H1 (cell line): ENCODE results near the gene MAPK13. TPM values are rescaled to one million over a fixed set of nuclear protein-coding genes. Genes with fewer than 3 reads are reported as not detected.

ENCODE experiments used
- CTCF ChIA-PET: fragments of 300-600 bp; sonication (Branson Sonifier 250); formaldehyde crosslinking; loops from one replicate; lab custom pipeline; 2021; ENCODE audit not compliant: partially characterized antibody; lab: Charles Lee
- POLR2A ChIA-PET: fragments of 300-600 bp; sonication (Branson Sonifier 250); formaldehyde crosslinking; loops from one replicate; lab custom pipeline; 2021; ENCODE audit warnings: inconsistent platforms; ENCODE audit not compliant: partially characterized antibody; lab: Charles Lee
- DNase-seq, 2 experiments: peaks; one replicate each; pipeline versions ENCODE4 v3.0.0 to v3.0.0-alpha.2; 2010 to 2022; ENCODE audit warnings: low spot score in 2 of 2, low read depth in 1 of 2, mixed read lengths in 1 of 2
- FAIRE-seq: peaks from 2 replicates; lab custom pipeline; 2011; peaks lifted over from hg19 to GRCh38; lab: Jason Lieb, UNC
- H2AFZ ChIP-seq: 2 replicates; pipeline ENCODE4 v1.8.1; 2012; ENCODE audit warnings: low read length, inconsistent platforms
- H2AK5ac ChIP-seq: 2 replicates; pipeline ENCODE4 v1.6.1; 2013; ENCODE audit warnings: low read depth, low read length
- H2BK120ac ChIP-seq: replicated peaks from 2 replicates; pipeline ENCODE3; 2013; ENCODE audit warnings: low read depth, low read length, inconsistent platforms
- H2BK12ac ChIP-seq: 2 replicates; pipeline ENCODE4 v1.6.1; 2013; ENCODE audit warnings: low read depth, low read length
- H2BK15ac ChIP-seq: 2 replicates; pipeline ENCODE4 v1.6.1; 2013; ENCODE audit warnings: low read length
- H2BK20ac ChIP-seq: 2 replicates; pipeline ENCODE4 v1.6.1; 2013; ENCODE audit warnings: low read length
- H2BK5ac ChIP-seq: 2 replicates; pipeline ENCODE4 v1.6.1; 2013; ENCODE audit warnings: low read depth, low read length
- H3K14ac ChIP-seq: 2 replicates; pipeline ENCODE4 v1.6.1; 2013; ENCODE audit warnings: inconsistent platforms; ENCODE audit not compliant: insufficient read length
- H3K18ac ChIP-seq: 2 replicates; pipeline ENCODE4 v1.6.1; 2013; ENCODE audit warnings: low read length; ENCODE audit errors: extremely low read depth
- H3K23ac ChIP-seq: 2 replicates; pipeline ENCODE4 v1.6.1; 2013; ENCODE audit warnings: inconsistent platforms; ENCODE audit not compliant: insufficient read length
- H3K23me2 ChIP-seq: 2 replicates; pipeline ENCODE4 v1.6.1; 2013; ENCODE audit warnings: low read depth, low read length
- H3K27ac ChIP-seq: 2 replicates; pipeline ENCODE4 v1.6.1; 2011; ENCODE audit warnings: low read depth, low read length, inconsistent platforms
- H3K27me3 ChIP-seq, 4 experiments: replicated peaks in 1 of 4; 1 replicate in 1 of 4; 2 replicates in 3 of 4; pipeline versions ENCODE4 v1.6.1 to v1.8.1; 2011 to 2013; ENCODE audit warnings: low read length in 3 of 4, mild to moderate bottlenecking in 3 of 4, inconsistent platforms in 2 of 4, mixed read lengths in 2 of 4, moderate library complexity in 1 of 4; ENCODE audit not compliant: control insufficient read depth in 3 of 4, insufficient read depth in 3 of 4; ENCODE audit errors: extremely low read depth in 1 of 4
- H3K36me3 ChIP-seq, 4 experiments: 2 replicates each; pipeline versions ENCODE4 v1.6.1 to v1.8.1; 2011 to 2013; ENCODE audit warnings: mild to moderate bottlenecking in 4 of 4, low read length in 3 of 4, moderate library complexity in 2 of 4, control low read depth in 1 of 4, inconsistent platforms in 1 of 4; ENCODE audit not compliant: insufficient read depth in 4 of 4, control insufficient read depth in 2 of 4
- H3K4ac ChIP-seq: replicated peaks from 2 replicates; pipeline ENCODE3; 2013; ENCODE audit warnings: low read length, low read depth, mixed read lengths, inconsistent platforms; ENCODE audit not compliant: insufficient read length
- H3K4me1 ChIP-seq, 4 experiments: replicated peaks in 1 of 4; 1 replicate in 1 of 4; 2 replicates in 3 of 4; pipeline versions ENCODE4 v1.6.1 to v1.8.1; 2011 to 2013; ENCODE audit warnings: low read length in 3 of 4, inconsistent platforms in 2 of 4, mixed read lengths in 1 of 4; ENCODE audit not compliant: insufficient read depth in 4 of 4, control insufficient read depth in 3 of 4
- H3K4me2 ChIP-seq, 2 experiments: 2 replicates each; pipeline versions ENCODE4 v1.6.1 to v1.8.1; 2011 to 2013; ENCODE audit warnings: low read depth in 2 of 2, low read length in 2 of 2, control low read depth in 1 of 2, inconsistent platforms in 1 of 2, mild to moderate bottlenecking in 1 of 2; ENCODE audit not compliant: insufficient read depth in 1 of 2
- H3K4me3 ChIP-seq, 4 experiments: fragments of 200-600, 300-600 bp in 1 of 4; sonication (generic), shearing (Covaris generic), sonication (Bioruptor Twin) in 1 of 4; 2 replicates each; pipeline versions ENCODE4 v1.5.1 to v1.8.1; 2011 to 2016; ENCODE audit warnings: low read length in 4 of 4, low read depth in 3 of 4, control low read depth in 2 of 4, inconsistent platforms in 2 of 4, mild to moderate bottlenecking in 2 of 4, mixed read lengths in 1 of 4, moderate library complexity in 1 of 4; ENCODE audit not compliant: insufficient read depth in 2 of 4; ENCODE audit errors: extremely low read depth in 1 of 4
- H3K56ac ChIP-seq: replicated peaks from 2 replicates; pipeline ENCODE3; 2013; ENCODE audit warnings: low read depth, mild to moderate bottlenecking, mixed read lengths, low read length, inconsistent platforms; ENCODE audit not compliant: insufficient read length
- H3K79me1 ChIP-seq: 2 replicates; pipeline ENCODE4 v1.6.1; 2013; ENCODE audit warnings: low read depth, low read length, control low read depth
- H3K79me2 ChIP-seq, 2 experiments: 2 replicates each; pipeline versions ENCODE4 v1.6.1 to v1.8.1; 2012 to 2013; ENCODE audit warnings: low read length in 2 of 2, mild to moderate bottlenecking in 2 of 2, inconsistent platforms in 1 of 2; ENCODE audit not compliant: insufficient read depth in 2 of 2, control insufficient read depth in 1 of 2
- H3K9ac ChIP-seq, 4 experiments: replicated peaks in 1 of 4; 1 replicate in 1 of 4; 2 replicates in 3 of 4; pipeline versions ENCODE4 v1.6.1 to v1.8.1; 2011 to 2013; ENCODE audit warnings: low read depth in 3 of 4, low read length in 3 of 4, control low read depth in 2 of 4, mild to moderate bottlenecking in 2 of 4, moderate library complexity in 2 of 4, inconsistent platforms in 1 of 4; ENCODE audit errors: extremely low read depth in 1 of 4
- H3K9me3 ChIP-seq, 2 experiments: 2 replicates each; pipeline versions ENCODE4 v1.6.1 to v1.8.1; 2012 to 2013; ENCODE audit warnings: mild to moderate bottlenecking in 2 of 2, moderate library complexity in 2 of 2, control low read depth in 1 of 2, inconsistent platforms in 1 of 2, low read depth in 1 of 2, low read length in 1 of 2, mixed read lengths in 1 of 2; ENCODE audit not compliant: insufficient read depth in 2 of 2
- H4K20me1 ChIP-seq, 2 experiments: replicated peaks in 1 of 2; 2 replicates each; pipeline versions ENCODE3 to v1.8.1; 2011 to 2013; ENCODE audit warnings: inconsistent platforms in 2 of 2, low read length in 2 of 2, mild to moderate bottlenecking in 1 of 2; ENCODE audit not compliant: insufficient read depth in 2 of 2, control insufficient read depth in 1 of 2
- H4K5ac ChIP-seq: 2 replicates; pipeline ENCODE4 v1.6.1; 2013; ENCODE audit warnings: low read length, low read depth, mixed read lengths, inconsistent platforms; ENCODE audit not compliant: insufficient read length
- H4K8ac ChIP-seq: 2 replicates; pipeline ENCODE4 v1.8.0; 2013; ENCODE audit warnings: mild to moderate bottlenecking, moderate library complexity, low read length, inconsistent platforms; ENCODE audit not compliant: insufficient read depth; ENCODE audit errors: extremely low read depth
- H4K91ac ChIP-seq: replicated peaks from 2 replicates; pipeline ENCODE3; 2013; ENCODE audit warnings: low read length, mixed read lengths, inconsistent platforms; ENCODE audit not compliant: insufficient read length
- BCL11A ChIP-seq, 2 experiments: IDR thresholded peaks; one replicate each; pipeline ENCODE4 v1.6.1; 2011; ENCODE audit warnings: low read depth in 2 of 2, low read length in 2 of 2, mild to moderate bottlenecking in 2 of 2
- EGR1 ChIP-seq: IDR thresholded peaks from 2 replicates; pipeline ENCODE4 v1.6.1; 2011; ENCODE audit warnings: low read depth, low read length, borderline replicate concordance
- GTF2F1 ChIP-seq: IDR thresholded peaks from 2 replicates; pipeline ENCODE4 v1.6.1; 2012; ENCODE audit warnings: low read depth, low read length, improper control_type of control experiment, borderline replicate concordance
- HDAC2 ChIP-seq, 2 experiments: fragments of 300-600 bp in 1 of 2; sonication (generic) in 1 of 2; IDR thresholded peaks; 2 replicates each; pipeline ENCODE4 v1.6.1; 2011 to 2012; ENCODE audit warnings: low read depth in 2 of 2, low read length in 2 of 2, mild to moderate bottlenecking in 2 of 2, moderate library complexity in 2 of 2, borderline replicate concordance in 1 of 2, inconsistent platforms in 1 of 2
- HDAC6 ChIP-seq: IDR thresholded peaks from one replicate; pipeline ENCODE4 v1.7.1; 2012; ENCODE audit warnings: low read depth, mild to moderate bottlenecking, inconsistent platforms, low read length, moderate library complexity
- polyA plus RNA-seq, 7 experiments: library from polyadenylated mRNA; depleted of rRNA in 3 of 7; stranded (reverse) in 5 of 7; unstranded in 2 of 7; fragments of >200 nt in 5 of 7; fragments of 200-250 nt in 2 of 7; gene quantifications; 1 replicate in 5 of 7; 2 replicates in 1 of 7; 4 replicates in 1 of 7; pipeline versions ENCODE4 v1.2.1 to v1.2.3, GENCODE V29; 2011 to 2013; ENCODE audit warnings: missing spikeins in 2 of 7, mixed read lengths in 2 of 7
- total RNA-seq: library from RNA; stranded (reverse); fragmentation: NEBNext Ultra II Directional; extraction: Animal tissue kit (Norgen Biotek cat#: 25700); gene quantifications from 2 replicates; pipeline ENCODE4 v1.2.1, GENCODE V29; 2021

MAPK13 gene
- total and polyA plus RNA-seq, 2 of the 8 experiments (the other 6 are each of a cell fraction or from before 2014, with no cell fraction given): 10.1 to 14.1 TPM

GRCh38 chr6:36184311-36184710 is 54.0 kb downstream of the MAPK13 start:
- no peaks in the 10 kb centered on the region for H3K9me3 ChIP-seq
- no peak overlapping the region for H2BK20ac ChIP-seq
- no peak overlapping the region for H3K9ac ChIP-seq
- no peak overlapping the region for H2BK120ac ChIP-seq
- ChIA-PET POLR2A (interaction anchor here (0.6 kb wide), 1 partner anchor 19 kb away, joined by 3 read pairs; no protein-coding TSS in a partner anchor), CTCF (no interaction called here)
- H3K23me2 ChIP-seq: no peaks in the 10 kb centered on the region
- no peak overlapping the region for H2AK5ac ChIP-seq
- H3K23ac ChIP-seq: no peak overlapping the region
- no peaks in the 10 kb centered on the region for H3K79me1 ChIP-seq
- no peak for DNase-seq
- no peak overlapping the region for H4K5ac ChIP-seq
- no peak overlapping the region for H3K27ac ChIP-seq
- H2AFZ ChIP-seq: no peak overlapping the region
- H4K20me1 ChIP-seq: peaks cover 0 to 1% of the 10 kb centered on the region in 2 experiments
- FAIRE-seq: no peak
- no peak overlapping the region for H3K4me2 ChIP-seq
- H3K4ac ChIP-seq: no peak overlapping the region
- H3K4me3 ChIP-seq: no peak overlapping the region
- H3K36me3 ChIP-seq: no peaks in the 10 kb centered on the region
- no peaks in the 10 kb centered on the region for H3K27me3 ChIP-seq
- H2BK15ac ChIP-seq: no peak overlapping the region
- no peak overlapping the region for H2BK5ac ChIP-seq
- no peak overlapping the region for H4K8ac ChIP-seq
- H3K14ac ChIP-seq: no peak overlapping the region
- H3K79me2 ChIP-seq: no peaks in the 10 kb centered on the region
- no peak overlapping the region for H4K91ac ChIP-seq
- no peak overlapping the region for H3K18ac ChIP-seq
- no peaks in the 10 kb centered on the region for H3K4me1 ChIP-seq
- no peak overlapping the region for H2BK12ac ChIP-seq
- H3K56ac ChIP-seq: no peak overlapping the region
- TF ChIP-seq HDAC6 (no peak), BCL11A (IDR thresholded peaks at IDR 0.05; ENCODE audit: low read depth in 2 of 2, low read length in 2 of 2) (no peak), GTF2F1 (no peak), EGR1 (no peak), HDAC2 (IDR thresholded peaks at IDR 0.05; ENCODE audit: borderline replicate concordance in 1 of 2, low read depth in 2 of 2, low read length in 2 of 2) (no peak)
